NCI-H510A (cell line): ENCODE measurements around the gene COMMD1.
"Not testable (repeated sequence)": the region's sequence is repeated elsewhere in the genome, so short reads cannot be mapped to it uniquely, and the experiment has no call there.

Experiments
- DNase-seq: peaks from one replicate; lab custom pipeline; 2025; lab: John Stamatoyannopoulos, UW

The COMMD1 gene

DNA sequence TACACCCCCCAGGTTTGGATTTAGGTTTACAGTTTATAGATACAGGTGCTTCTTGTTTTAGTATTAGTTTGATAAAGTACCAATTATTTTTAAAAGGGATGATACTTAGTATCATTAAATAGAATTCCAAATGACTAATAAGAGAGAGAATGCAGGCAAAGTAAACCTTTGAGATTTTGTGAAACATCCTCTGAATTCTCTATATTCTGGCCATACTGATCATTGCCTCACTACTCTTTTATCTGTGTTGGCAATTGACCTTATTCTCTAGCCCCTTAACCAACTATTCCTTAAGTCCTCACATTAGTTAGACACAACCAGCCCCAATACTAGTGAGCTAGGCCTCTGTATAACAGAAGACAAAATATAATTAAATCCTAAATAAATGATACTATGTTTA, 125.4 kb downstream of the COMMD1 start:
- DNase-seq: no peak

- DNase-seq: no peak
Observed at GRCh38 chr2:62032096-62032495, 126.6 kb downstream of the COMMD1 start.

DNA sequence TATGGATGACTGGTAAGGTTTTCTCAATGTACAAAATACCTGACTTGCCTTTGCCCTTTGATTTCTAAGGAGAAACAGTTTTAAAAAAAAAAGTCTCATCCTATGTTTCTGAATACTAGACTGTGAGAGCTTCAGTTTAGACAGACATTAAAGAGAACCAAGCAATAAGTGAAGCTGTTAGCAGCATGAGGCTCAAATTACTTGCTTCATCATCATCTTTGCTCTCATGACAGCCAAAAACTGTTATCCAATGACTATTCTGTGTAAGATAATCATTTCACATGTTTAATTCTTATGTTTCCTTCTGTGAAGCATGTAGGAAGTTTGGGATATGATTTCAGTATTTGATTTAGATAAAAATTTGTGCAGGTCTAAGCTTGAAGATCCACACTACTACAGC, 129.2 kb downstream of the COMMD1 start:
- DNase-seq: no peak

- no peak for DNase-seq
Observed at GRCh38 chr2:62036229-62036628, 130.8 kb downstream of the COMMD1 start.

DNA sequence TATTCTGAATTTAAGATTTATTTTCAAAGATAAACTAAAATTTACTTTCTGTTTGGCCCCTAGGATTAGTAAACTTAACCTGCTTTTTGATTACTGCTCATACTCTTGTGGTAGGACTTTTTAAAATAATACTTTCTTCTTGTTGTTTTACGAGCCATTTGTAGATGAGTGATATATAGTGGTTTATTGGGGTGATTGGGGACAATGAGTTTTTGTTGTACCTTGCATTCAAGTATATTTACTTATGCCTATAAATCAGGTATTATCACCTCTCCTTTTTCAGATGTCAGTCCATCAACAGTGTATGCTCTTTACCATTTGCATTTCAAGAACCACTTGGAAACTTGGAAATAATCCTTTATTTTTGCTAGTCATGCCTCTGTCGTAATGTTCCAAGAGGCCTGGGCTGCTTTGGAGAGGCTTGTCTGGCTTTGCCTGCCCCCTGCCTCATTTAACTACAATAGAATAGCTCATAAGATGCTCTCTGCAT, 131.3 kb downstream of the COMMD1 start:
- DNase-seq: no peak

GRCh38 chr2:62038975-62039771, 133.7 kb downstream of the COMMD1 start:
- DNase-seq: no peak

GRCh38 chr2:62040926-62041325, 135.5 kb downstream of the COMMD1 start:
- DNase-seq: no peak

- not testable (repeated sequence) for DNase-seq
Observed at GRCh38 chr2:62041701-62042385, 136.4 kb downstream of the COMMD1 start.

DNA sequence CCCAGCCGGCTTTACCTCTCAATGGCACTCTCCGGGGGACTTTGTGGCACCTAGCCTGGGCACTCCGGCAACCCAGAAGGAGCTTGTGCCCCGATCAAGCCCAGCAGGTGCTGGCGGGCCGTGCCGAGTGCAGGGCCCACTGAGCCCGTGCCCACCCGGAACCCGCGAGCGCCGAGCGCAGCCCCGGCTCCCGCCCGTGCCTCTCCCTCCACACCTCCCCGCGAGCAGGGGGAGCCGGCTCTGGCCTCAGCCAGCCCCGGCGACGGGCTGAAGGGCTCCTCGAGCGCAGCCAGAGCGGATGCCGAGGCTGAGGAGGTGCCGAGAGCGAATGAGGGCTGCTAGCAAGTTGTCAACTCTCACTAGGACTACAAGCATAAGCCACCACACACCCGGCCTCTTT, 136.9 kb downstream of the COMMD1 start:
- DNase-seq: no peak

DNA sequence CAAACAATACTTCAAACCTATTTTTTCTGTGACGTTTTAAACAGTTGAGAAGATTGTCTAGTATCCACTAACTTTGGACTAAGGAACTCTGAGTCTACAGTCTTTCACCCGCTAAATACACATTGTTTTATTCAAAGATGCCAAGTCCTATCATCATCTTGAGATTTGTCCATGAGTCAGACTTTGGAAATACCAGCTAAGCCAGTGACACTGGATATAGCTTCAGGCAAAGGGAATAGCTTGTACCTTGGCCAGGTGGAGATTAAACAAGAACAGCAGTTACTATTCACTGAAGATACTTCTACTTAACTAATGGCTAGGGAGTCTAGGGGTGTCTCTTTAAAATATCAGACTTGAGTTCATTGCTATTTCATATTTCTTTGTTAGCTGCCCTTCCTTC, 137.5 kb downstream of the COMMD1 start:
- no peak for DNase-seq

DNA sequence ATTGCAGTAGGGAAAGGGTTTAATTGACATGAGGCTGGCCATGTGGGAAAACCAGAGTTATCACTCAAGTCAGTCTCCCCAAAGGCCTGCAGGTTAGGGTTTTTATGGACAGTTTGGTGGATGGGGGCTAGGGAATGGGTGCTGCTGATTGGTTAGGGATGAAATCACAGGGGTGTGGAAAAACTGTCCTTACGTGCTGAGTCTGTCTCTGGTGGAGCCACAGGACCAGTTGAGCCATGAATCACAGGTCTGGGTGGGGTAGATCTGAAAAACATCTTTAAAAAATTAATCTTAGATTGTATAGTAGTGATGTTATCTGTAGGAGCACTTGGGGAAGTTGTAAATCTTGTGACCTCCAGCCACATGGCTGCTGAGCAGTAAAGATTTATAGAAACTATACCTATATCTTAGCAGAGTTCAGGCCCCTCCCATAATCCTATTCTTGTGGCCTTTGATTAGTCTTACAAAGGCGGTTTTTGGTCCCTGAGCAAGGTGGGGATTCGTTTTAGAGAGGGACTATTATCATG, 139.6 kb downstream of the COMMD1 start:
- no peak for DNase-seq

DNA sequence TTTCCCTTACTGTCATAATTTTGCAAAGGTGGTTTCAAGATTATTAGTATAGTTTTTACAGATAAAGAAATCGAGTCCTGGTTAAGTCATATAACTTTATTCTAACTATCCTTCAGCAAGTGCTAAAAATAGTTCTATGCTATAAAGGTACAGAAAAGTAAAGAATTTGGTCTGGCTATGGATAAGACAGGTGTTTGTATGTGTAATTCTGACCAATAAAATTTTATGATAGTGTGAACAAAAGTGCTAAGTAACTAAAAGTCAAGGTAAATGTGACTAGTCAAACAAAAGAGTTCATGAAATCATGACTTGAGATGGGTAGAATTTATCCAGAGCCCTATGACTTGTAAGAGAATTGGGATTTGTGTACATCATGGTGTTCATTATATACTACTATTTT, 140.7 kb downstream of the COMMD1 start:
- no peak for DNase-seq

- no peak for DNase-seq
Observed at GRCh38 chr2:62050456-62051045, 145.1 kb downstream of the COMMD1 start.

GRCh38 chr2:62054029-62054791, 148.7 kb downstream of the COMMD1 start:
- no peak for DNase-seq

GRCh38 chr2:62054916-62055450, 149.5 kb downstream of the COMMD1 start:
- no peak for DNase-seq

DNA sequence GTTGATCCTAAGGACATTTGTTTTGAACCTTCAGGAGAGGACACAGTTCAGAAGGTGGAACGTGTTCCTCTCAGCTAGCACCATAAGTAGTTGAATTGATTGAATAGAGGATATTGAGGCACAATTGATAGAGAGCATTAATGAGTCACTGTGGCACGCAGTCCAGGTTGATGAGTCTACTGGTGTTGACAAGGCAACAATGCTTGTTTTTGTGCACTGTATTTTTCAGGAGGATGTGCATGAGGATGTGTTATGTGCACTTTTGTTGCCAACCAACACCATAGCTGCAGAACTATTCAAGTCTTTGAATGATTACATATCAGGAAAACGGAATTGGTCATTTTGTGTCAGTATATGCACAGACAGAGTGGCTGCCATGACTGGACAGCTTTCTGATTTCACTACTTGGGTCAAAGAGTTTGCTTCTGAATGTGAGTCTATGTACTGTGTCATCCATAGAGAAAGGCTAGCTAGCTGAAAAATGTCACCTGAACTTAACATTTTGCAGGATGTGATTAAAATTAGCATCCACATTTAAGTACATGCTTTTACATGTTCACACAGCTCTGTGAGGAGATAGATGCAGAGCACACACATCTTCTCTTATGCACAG, 150.4 kb downstream of the COMMD1 start:
- DNase-seq: no peak

GRCh38 chr2:62056341-62056740, 150.9 kb downstream of the COMMD1 start:
- DNase-seq: no peak

DNA sequence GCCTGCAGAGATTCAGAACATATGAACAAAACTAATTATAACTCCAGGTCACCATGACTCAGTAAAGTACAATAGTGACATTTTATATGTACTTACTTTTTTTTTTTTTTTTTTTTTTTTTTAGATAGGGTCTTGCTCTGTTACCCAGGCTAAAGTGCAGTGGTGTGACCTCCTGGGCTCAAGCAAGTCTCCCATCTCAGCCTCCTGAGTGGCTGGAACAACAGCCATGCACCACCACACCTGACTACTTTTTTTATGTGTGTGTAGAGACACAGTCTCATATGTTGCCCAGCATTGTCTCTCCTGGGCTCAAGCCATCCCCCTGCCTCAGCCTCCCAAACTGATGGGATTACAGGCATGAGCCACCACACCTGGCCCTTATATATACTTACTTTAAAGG, 159.8 kb downstream of the COMMD1 start:
- no peak for DNase-seq

DNA sequence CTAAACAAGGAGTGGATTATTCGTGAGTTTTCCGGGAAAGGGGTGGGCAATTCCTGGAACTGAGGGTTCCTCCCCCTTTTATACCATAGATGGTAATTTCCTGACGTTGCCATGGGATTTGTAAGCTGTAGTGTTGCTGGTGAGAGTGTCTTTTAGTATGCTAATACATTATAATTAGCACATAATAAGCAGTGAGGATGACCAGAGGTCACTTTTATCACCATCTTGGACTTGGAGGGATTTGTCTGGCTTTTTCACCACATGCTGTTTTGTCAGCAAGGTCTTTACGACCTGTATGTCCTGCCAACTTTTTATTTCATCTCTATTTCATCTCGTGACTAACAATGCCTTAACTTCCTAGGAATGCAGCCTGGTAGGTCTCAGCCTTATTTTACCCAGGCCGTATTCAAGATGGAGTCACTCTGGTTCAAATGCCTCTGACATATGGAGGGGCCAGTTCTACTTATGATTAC, 165.7 kb downstream of the COMMD1 start:
- DNase-seq: no peak

- no peak for DNase-seq
Observed at GRCh38 chr2:62071760-62072680, 166.5 kb downstream of the COMMD1 start.
